C1 segment of cervical spinal cord (tissue), 14 donors: ENCODE data around the gene ANKS1B.
"Not testable (repeated sequence)": the region's sequence is repeated elsewhere in the genome, so short reads cannot be mapped to it uniquely, and the experiment has no call there.

Source experiments
- DNase-seq, 14 donors: peaks; one replicate each; lab custom pipeline; 2025; lab: John Stamatoyannopoulos, UW

Gene ANKS1B

DNA sequence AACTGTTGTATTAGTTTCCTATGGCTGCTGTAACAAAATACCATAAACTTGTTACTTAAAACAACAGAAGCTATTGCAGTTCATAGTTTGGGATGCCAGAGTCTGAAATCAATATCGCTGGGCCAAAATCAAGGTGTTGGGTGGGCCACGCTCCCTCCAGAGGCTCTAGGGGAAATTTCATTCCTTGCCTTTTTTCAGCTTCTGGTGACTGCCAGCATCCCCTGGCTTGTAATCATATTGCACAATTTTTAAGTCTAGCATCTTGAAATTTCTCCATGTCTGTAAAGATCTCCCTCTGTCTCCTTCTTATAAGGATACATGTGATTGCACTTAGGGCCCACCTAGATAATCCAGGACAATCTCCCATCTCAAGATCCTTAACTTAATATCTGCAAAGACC, 386.0 kb downstream of the ANKS1B start:
- DNase-seq, result no peak

DNA sequence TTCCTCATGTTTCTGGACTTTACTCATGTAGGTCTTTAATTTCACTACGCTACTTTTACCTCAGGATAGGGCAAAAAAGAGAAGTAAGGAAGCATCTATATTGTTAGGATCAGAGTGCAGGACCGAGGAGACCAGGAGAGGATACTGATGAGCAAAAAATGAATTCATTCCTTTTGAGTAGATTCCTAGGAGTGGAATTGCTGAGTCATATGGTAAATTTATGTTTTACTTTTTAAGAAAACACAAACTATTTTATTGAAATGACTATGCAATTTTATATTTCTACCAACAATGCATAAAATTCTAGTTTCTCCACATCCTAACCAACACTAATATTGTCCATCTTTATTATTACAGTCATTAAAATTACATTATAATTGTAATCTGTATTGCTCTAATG, 388.0 kb downstream of the ANKS1B start:
- DNase-seq, result no peak

DNA sequence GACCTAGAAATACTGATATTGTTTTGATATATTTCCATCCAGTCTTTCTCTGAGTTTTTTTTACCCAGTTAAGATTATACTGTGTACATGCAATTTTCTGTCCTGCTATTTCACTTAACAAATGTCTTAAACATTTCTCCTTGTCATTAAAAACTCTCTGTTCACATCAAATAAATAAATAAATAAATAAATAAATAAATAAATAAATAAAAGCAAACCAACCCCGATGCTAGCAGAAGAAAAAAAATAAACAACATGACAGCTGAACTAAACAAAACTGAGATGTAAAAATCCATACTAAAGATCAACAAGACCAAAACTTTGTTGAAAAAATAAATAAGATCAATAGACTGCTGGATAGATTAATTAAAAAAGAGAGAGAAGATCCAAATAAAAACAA, 407.6 kb downstream of the ANKS1B start:
- DNase-seq, result not testable (repeated sequence)

DNA sequence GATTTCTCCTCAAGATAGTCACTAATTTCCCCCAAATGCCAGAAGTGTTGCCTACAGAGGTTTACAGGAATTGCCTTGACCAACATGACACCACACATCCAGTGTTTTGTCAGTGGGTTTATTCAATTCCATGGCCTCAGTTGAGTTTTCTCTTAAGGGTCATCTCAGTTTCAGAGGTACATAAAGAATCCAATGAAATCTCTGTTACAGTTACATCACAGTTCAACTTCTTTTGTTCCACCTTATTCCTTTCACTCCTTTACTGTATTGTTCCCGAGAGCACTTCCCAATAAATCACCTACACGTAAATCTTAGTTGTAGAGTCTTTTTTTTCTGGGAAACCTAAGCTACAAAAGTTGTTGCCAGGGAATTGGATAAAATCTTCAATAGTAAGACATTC, 410.8 kb downstream of the ANKS1B start:
- no peak for DNase-seq

DNA sequence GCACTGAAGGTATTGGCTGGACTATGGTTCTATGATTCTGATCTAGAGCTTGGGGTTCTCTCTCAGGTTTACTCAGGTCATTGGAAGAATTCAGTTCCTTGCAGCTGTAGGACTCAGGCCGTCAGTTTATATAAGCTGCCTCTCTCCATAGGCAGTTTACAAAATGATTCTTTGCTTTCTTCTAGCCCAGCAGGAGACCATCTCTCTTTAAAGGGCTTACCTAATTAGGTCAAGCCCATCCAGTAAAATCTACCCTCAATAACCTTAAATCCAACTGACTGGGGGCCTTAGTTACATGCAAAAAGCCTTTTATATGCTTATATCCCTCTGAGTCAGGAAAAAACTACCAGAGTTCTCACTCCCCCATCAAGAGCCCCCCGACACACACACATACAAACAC, 417.7 kb downstream of the ANKS1B start:
- no peak for DNase-seq

DNA sequence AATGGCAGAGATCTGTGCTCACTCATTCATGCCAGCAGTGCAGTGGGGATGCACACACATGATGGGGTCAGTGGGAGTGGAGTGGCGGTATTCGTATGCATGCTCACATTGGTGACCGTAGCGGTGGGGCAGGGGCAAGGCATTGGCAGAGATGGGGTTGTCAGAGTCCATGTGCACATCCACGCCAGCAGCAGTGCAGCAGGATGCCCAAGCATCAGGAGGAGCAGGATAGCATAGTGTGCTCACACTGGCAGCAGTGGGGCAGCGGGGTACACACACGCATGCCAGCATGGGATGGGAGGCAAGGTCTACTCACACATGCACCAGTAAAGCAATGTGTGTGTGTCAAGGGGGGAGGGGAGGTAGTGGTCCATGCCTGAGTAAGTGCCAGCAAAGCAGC, 426.6 kb downstream of the ANKS1B start:
- DNase-seq, result no peak

DNA sequence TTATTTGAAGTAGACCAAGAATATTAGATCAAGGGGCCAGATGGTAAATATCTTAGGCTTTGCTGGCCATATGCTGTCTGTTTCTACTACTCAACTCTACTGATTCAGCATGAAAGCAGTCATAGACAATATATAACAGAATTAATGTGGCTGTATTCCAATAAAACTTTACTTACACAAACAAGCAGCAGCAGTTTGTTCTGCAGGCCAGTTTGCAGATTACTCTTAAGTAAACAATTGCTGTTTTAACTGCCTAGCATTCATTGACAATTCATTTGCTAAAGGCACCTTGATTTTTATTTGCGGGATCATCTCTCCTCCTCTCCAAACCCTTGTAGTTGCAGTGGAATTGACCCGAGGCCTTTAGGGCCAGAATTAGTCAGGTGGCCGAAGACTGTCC, 431.3 kb downstream of the ANKS1B start:
- DNase-seq, result no peak

DNA sequence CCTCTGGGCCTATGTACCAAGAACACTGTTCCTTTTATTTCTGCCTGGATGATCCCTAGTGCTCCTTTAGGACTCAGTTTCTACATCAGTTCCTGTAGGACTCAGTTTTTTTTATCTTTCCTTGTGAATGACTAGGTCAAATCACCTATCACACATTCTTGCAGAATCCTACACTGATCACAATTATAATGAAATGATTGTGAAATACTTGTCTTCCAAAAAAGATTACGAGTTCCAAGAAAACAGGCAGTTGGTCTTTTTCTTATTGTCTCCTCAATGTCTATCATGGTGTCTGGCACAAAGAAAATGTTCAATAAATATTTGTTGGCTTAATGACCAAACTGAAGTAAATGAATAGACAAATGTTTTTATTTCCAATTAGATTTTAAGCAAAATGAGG, 432.7 kb downstream of the ANKS1B start:
- no peak for DNase-seq

DNA sequence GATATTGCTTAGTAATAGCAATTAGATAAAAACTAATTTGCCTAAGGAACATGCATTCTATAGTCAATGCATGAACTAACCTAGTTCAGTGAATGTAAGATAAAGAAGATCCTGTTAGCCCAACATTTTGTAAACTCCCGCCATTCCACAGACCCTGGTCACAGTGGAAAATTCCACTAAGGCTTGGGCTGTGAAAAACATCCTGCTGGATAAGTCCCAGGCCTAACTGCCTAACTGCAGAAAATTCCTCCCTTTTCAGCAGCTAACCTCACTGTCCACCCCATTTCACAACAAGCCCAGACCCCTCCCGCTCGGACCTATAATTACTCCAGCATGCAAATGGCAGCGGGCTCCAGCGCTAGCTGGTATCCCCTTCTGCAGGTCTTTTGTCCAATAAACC, 435.1 kb downstream of the ANKS1B start:
- no peak for DNase-seq

DNA sequence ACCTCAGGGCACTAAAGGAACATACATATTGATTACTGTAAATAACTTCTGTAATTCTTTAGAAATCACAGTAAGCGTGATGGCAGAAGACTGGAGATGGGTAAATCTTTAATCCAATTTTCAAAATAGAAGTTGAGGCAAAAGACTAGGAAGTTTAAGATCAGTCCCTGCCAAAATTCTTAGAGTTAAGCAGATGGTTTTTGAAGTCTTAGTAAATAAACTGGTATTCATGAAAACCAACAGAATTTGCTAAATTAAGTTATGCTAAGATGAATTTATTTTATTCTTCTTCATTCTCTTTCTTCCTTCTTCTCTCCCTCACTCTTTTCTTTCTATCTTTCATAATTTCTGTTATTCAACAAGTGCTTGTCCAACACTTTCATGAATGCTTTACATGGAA, 435.5 kb downstream of the ANKS1B start:
- DNase-seq, result no peak

DNA sequence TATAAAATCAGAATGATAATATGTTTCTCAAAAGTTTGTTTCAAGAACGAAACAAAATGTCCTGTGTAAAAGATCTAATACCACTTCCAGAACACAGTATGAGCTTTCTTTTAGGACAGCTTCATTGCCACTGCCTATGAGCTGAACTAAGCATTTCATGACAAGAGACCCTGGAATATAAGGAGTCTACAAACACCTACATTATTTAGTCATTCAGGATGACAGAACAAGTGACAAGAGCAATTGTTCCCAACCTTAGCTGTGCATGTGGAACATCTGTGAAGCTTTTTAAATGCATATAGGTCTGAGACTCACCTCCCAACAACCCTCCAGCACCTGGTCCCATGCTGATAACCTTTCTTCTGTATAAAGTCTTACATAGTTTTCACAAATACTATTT, 440.3 kb downstream of the ANKS1B start:
- DNase-seq, result no peak

DNA sequence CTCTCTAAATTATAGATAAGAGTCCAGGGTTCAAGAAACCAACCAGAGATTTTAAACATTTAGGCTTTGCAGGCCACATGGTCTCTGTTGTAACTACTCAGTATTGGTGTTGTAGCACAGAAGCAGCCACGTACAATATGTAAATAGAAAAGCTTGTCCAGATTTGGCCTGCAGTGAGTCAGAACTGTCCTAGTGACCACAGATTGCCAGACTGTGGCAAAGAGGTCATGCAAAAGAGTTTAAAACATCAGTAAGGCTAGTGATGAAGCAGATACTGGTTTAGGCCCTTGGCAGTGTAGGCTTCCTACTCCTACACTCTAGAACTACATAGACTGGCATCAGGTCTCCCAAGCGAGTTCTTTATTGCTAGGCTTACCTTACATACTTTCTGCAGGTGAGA, 454.8 kb downstream of the ANKS1B start:
- DNase-seq, result no peak

DNA sequence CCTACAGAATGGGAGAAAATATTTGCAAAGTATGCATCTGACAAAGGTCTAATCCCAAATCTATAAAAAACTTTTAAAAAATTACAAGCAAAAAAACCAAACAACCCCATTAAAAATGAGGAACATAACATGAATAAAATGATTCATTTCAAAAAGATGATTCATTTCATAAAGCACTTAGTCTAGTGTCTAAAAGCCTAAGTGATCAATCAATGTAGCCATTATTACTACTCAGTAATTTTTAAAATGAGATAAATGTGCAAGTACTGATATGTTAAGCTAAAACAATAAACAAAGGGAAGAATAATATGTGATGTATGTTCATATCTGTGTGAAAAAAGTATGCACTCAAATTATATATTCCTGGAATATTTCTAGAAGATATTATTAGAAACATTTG, 456.3 kb downstream of the ANKS1B start:
- DNase-seq, result no peak

DNA sequence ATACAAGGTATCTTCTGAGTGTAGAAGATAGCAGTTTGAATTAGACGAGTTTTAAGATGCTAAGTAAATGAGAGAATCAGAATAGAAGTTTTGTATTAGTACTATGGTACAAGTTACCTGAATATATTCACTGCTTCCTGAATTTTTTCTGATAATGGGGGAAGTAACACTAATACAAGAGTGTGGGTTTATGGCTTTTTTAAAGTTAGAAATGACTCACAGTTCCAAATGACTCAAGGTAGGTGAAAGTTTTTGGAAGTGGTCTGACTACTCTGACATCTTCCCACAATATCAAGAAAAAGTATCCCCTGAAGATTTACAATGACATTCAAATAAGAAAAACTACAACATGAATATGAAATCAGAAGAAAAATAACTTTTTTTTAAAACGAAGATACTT, 460.9 kb downstream of the ANKS1B start:
- no peak for DNase-seq

DNA sequence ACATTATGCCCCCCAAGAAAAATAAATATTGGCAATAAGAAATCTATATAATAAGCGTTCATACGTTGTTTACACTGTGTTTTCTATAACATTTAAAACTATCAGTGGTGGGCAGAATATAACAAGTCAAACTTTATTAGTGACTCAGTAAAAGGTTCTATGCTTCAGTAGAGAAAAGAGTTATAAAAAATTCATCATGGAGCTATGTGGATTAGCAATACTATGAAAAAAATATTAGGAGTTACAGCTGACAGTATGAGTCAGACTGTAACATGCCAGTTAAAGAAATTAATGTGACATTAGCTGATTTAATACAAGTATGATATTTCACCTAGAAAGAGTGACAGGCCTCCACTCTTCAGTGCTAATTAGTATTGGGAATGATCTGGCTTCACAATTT, 462.3 kb downstream of the ANKS1B start:
- DNase-seq, result no peak

DNA sequence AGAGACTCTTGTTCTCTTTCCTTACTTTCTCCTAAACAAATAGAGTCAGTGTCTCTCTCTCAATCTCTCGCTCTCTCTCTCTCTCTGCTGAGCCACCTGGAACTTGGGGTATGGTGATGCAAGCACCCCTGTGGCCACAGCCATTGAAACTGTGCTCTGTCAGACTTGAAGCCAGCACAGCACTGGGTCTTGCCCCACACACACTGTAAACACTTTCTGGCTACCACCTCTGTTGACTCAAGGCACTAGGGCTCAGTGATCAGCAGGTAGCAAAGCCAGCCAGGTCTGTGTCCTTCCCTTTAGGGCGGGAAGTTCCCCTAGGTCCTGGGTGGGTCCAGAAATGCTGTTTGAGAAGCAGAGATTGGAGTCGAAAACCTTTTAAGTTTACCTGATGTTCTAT, 463.1 kb downstream of the ANKS1B start:
- no peak for DNase-seq

DNA sequence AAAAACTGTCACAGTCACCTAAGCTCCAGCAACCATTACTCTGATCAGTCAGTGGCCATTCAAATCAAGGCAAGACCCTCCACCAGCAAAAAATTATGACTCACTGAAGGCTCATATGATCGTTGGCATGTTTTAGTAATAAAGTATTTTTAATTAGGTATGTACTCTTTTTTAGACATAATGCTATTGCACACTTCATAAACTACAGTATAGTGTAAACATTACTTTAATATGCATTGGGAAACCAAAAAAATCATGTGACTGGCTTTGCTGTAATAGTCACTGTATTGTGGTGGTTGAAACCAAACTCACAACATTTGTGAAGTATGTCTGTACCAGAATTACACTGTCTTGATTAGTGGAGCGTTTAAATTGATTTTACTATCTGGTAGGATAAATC, 471.7 kb downstream of the ANKS1B start:
- DNase-seq, result no peak

DNA sequence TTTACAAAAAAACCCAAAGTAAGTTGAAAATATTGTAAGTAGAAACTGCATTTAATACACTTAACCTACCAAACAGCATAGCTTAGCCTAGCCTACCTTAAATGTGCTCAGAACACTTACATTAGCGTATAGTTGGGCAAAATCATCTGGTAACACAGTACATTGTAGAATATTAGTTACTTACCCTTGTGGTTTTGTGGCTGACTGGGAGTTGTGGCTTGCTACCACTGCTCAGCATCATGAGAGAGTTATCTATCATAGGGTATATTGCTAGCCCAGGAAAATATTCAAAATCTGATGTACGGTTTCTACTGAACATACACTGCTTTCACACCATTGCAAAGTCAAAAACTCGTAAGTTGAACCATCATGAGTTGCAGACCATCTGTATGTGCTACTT, 478.9 kb downstream of the ANKS1B start:
- no peak for DNase-seq

DNA sequence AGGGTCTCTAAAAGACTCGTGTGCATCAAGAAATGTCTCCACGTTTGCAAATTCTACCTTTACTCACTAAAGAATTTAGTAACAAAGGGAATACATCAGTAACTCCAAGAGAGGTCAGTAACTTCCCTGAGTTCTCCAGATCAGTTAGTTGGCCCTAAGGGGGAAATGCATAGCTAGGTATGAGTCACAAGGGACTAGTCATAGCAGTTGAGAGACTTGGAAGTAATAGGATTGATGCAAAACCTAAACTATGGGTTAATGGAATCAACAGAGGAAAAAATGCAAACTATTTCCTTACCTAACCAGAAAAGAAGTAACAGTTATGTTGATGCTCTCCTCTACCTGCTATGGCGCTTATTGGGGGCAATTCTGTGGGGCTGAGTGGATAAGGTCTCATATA, 486.0 kb downstream of the ANKS1B start:
- DNase-seq, result no peak

DNA sequence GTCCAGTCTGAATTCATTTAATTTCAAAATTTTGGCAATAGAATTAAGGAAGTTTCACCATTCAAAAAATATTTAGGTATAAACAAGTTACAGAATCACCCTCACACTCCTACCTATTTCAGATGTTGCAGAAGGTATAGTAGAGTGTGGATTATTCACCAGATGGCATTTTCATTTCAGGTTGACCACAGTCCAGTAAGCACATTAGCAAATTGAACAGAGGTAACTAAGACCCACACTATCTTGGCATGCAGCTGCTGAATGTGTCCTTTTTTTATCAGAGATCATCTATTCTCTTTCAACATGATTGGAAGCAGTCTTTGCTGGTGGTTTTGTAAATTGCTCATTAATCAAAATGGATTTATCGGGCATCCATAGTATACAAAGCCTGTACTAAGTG, 488.9 kb downstream of the ANKS1B start:
- DNase-seq, result peak in 1 of 14 donors; percentile 68

DNA sequence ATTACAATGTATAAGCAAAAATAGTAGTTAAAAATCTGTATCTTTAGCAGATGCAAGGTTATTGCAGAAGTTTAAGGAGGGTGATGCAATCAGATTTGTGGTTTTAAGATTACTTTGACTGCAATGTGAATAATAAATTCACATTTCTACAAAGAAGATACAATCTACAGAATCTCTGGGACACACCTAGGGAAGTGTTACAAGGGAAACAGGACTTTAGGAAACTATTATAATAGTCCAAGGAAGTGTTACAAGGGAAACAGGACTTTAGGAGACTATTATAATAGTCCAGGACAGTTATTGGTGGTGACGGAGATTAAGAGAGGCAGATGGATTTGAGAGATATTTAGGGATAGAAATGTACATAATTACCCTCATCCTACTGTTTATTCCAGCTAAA, 491.5 kb downstream of the ANKS1B start:
- no peak for DNase-seq

DNA sequence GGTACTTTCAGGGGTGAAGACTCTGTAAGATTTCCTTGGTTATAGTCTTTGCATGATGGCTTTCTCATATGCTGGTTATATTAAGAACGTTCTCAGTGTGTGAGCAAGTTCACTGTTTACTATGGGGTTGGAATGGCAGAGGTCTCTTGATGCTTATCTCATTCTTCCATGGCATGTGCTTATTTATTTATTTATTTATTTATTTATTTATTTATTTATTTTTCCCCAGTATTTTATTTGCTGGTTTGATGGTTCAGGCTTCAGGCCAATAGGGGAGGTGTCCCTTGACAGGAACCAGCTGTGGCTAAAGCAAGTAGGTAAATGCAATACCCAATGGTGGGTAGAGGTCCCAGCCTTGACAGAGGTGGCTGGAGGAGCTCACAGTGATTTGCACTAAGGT, 498.5 kb downstream of the ANKS1B start:
- DNase-seq, result no peak

DNA sequence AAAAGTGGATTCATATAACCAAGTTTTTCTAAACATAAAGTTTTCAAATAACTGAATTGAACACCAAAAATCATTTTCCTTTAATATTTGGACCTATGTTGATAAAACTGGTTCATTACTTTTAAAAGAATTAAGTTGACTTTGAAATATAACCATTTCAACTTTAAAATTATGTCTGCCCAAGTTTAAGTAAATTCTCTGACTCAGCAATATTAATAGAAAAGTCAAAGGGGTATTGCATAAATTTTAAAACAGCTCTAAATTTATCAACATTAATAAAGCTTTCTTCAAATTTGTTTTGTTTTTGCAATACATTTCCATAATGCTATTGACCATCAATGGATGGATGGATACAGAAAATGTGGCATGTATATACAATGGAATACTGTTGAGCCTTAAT, 505.6 kb downstream of the ANKS1B start:
- no peak for DNase-seq

DNA sequence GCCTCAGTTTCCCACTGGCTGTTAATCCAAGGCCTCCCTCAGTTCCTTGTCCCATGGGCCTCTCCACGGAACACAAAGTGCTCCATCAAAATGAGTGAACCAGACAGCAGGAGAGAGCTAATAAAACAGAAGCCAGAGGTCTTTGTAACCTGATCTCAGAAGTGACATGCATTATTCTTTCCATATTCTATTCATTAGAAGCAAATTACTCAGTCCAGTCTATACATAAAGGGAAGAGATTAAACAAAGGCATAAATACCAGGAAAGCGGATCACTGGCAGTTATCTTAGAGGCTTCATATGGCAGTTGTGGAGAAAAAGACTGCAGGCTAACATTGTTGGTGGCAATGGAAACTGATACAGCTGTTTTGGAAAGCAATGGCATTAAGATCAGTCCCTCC, 507.8 kb downstream of the ANKS1B start:
- no peak for DNase-seq
